H4 (cell line): ENCODE data around the gene ERGIC3. TPM values are rescaled to one million over a fixed set of nuclear protein-coding genes. Genes with fewer than 3 reads are reported as not detected.

ENCODE experiments used
- DNase-seq: peaks from one replicate; pipeline ENCODE4 v3.0.0-alpha.2; 2015; ENCODE audit warnings: low spot score
- total RNA-seq: library from RNA; depleted of rRNA; stranded (reverse); fragments of >200 nt; shearing (Covaris generic); gene quantifications from 2 replicates; pipeline ENCODE4 v1.2.3, GENCODE V29; 2014; rRNA removed

Gene ERGIC3
- total RNA-seq, 1 experiment from 2014 or later: 503 TPM

- DNase-seq: no peak
Observed at GRCh38 chr20:35598476-35598875, 56.6 kb downstream of the ERGIC3 start.

- no peak for DNase-seq
Observed at GRCh38 chr20:35598899-35599775, 57.3 kb downstream of the ERGIC3 start.

- DNase-seq: no peak
Observed at GRCh38 chr20:35599776-35600120, 57.9 kb downstream of the ERGIC3 start.

- no peak for DNase-seq
Observed at GRCh38 chr20:35600176-35600992, 58.5 kb downstream of the ERGIC3 start.

- DNase-seq: no peak
Observed at GRCh38 chr20:35600993-35601973, 59.4 kb downstream of the ERGIC3 start.

GRCh38 chr20:35601990-35602389 is 60.1 kb downstream of the ERGIC3 start:
- no peak for DNase-seq

- DNase-seq: no peak
Observed at GRCh38 chr20:35602851-35603495, 61.1 kb downstream of the ERGIC3 start.

- DNase-seq: no peak
Observed at GRCh38 chr20:35603695-35604448, 62.0 kb downstream of the ERGIC3 start.

GRCh38 chr20:35604449-35604747 is 62.5 kb downstream of the ERGIC3 start:
- DNase-seq: no peak

GRCh38 chr20:35606127-35606526 is 64.2 kb downstream of the ERGIC3 start:
- no peak for DNase-seq

Other genes starting within 250 kb of the ERGIC3 start
- not detected in 2 replicates for gene FAM83C, start 249.7 kb upstream of the ERGIC3 start, total RNA-seq
- 19.0 and 22.2 TPM in 2 replicates for gene UQCC1, start 130.1 kb upstream of the ERGIC3 start, total RNA-seq
- 0.08 and 0.23 TPM in 2 replicates for gene GDF5, start 103.8 kb upstream of the ERGIC3 start, total RNA-seq
- 11.5 and 15.3 TPM in 2 replicates for gene CEP250, start 86.5 kb upstream of the ERGIC3 start, total RNA-seq
- gene C20orf173, start 12.4 kb upstream of the ERGIC3 start, total RNA-seq: not detected in 2 replicates
- 0.45 TPM in 1 of 2 replicates, not detected in the other for gene SPAG4, start 73.8 kb downstream of the ERGIC3 start, total RNA-seq
- 174 and 204 TPM in 2 replicates for gene CPNE1, start 122.8 kb downstream of the ERGIC3 start, total RNA-seq
- gene RBM12, start 122.8 kb downstream of the ERGIC3 start, total RNA-seq: 37.1 and 62.3 TPM in 2 replicates
- 27.4 and 42.0 TPM in 2 replicates for gene NFS1, start 157.3 kb downstream of the ERGIC3 start, total RNA-seq
- 392 and 407 TPM in 2 replicates for gene ROMO1, start 157.3 kb downstream of the ERGIC3 start, total RNA-seq
- 162 and 164 TPM in 2 replicates for gene RBM39, start 200.2 kb downstream of the ERGIC3 start, total RNA-seq
- gene PHF20, start 229.9 kb downstream of the ERGIC3 start, total RNA-seq: 12.0 and 15.0 TPM in 2 replicates